Gastrocnemius medialis (tissue), 4 donors: ENCODE results near the gene THADA.

ENCODE experiments used
- POLR2A ChIP-seq, 2 donors: fragments of 450-650 bp; IDR thresholded peaks; one replicate each; pipeline ENCODE4 v1.6.1; 2017; ENCODE audit warnings: antibody characterized with exemption in 2 of 2, mild to moderate bottlenecking in 2 of 2, moderate library complexity in 2 of 2
- TF ChIP-seq, protein P1 (sequence below), 5 experiments: fragments of 450-650 bp in 3 of 5; fragments of 200-600 bp in 2 of 5; sonication (generic) in 2 of 5; IDR thresholded peaks in 4 of 5; conservative IDR thresholded peaks in 1 of 5; 1 replicate in 4 of 5; 2 replicates in 1 of 5; pipeline ENCODE4 v1.5.1; 2016 to 2019; ENCODE audit warnings: antibody characterized with exemption in 5 of 5, mild to moderate bottlenecking in 3 of 5, moderate library complexity in 3 of 5

- TF ChIP-seq, protein P1, sequence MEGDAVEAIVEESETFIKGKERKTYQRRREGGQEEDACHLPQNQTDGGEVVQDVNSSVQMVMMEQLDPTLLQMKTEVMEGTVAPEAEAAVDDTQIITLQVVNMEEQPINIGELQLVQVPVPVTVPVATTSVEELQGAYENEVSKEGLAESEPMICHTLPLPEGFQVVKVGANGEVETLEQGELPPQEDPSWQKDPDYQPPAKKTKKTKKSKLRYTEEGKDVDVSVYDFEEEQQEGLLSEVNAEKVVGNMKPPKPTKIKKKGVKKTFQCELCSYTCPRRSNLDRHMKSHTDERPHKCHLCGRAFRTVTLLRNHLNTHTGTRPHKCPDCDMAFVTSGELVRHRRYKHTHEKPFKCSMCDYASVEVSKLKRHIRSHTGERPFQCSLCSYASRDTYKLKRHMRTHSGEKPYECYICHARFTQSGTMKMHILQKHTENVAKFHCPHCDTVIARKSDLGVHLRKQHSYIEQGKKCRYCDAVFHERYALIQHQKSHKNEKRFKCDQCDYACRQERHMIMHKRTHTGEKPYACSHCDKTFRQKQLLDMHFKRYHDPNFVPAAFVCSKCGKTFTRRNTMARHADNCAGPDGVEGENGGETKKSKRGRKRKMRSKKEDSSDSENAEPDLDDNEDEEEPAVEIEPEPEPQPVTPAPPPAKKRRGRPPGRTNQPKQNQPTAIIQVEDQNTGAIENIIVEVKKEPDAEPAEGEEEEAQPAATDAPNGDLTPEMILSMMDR (IDR thresholded peaks at IDR 0.05 in 4 of 5, conservative IDR thresholded peaks at IDR 0.05 in 1 of 5), result peak; percentile 21 to 72 (median 46)
- TF ChIP-seq POLR2A (IDR thresholded peaks at IDR 0.05), result no peak
Measured at GRCh38 chr2:43609290-43609918, 13.6 kb upstream of the THADA start.
